ENCODE data around the gene FAM200C. TPM values are rescaled to one million over a fixed set of nuclear protein-coding genes. Genes with fewer than 3 reads are reported as not detected.

The FAM200C gene
- total and polyA plus RNA-seq, 2 of the 13 experiments (the other 11 are each of a cell fraction or from before 2014, with no cell fraction given): 3.2 to 4.7 TPM

DNA sequence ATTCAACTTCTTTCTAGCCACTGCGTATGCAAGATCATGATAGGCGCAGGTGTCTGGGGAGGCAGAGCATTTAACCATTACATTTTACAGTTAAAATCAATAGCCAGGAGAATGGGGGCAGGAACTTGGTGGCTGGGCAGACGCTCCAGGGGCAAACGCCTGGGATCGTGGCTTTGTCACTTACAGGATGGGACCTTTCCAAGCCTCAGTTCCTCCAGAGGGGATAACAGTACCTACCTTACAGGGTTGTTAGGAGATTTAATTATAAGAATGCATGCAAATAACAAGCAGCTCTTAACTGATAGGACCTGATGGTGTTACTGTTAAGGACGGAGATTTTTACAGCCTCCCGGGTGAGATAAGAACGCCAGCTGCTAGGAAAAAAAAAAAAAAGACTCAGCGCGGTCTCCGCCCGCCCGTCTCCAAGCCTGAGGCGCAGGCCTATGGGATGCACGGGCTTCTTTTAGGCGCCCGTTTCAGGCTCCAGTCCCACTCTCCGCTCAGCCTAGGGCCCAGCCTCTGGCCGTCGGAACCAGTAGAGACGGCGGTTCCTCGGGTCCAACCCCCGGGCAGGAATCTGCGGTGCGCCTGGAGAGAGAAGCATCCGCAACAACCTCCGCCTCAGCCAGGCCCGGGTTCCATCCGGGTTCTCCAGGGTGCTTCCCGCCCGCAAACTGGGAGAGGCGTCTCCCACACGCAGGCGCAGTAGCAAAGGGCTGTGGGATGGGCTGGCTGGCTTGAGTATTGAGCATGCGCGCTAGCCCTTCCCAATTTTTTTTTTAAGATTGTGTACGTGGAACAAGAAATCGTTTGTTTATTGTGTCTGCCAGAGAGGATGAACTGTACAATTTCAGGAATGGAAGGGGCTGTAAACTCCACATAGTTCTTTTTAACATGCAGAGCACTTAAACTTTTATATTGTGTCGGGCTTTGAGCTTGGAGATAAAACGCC lies at the start of gene FAM200C (continued):
- TF ChIP-seq ZNF547 (CRISPR knock-in tag; IDR thresholded peaks at IDR 0.05) (0 out of 2 replicates have a peak, but pooled peaks have one; percentile 79), HMGA1 (CRISPR knock-in tag; conservative IDR thresholded peaks at IDR 0.05) (no peak), ZFP36 (IDR thresholded peaks at IDR 0.05; ENCODE audit: borderline replicate concordance, low read depth, low read length, partially characterized antibody) (no peak), ZNF121 (CRISPR knock-in tag; IDR thresholded peaks at IDR 0.05) (no peak), HDAC6 (IDR thresholded peaks at IDR 0.05; ENCODE audit: low read depth, low read length) (no peak), SOX13 (IDR thresholded peaks at IDR 0.05) (no peak), SOX13 (CRISPR knock-in tag; conservative IDR thresholded peaks at IDR 0.05 in 1 of 2, IDR thresholded peaks at IDR 0.05 in 1 of 2) (no peak), TBX2 (CRISPR knock-in tag; IDR thresholded peaks at IDR 0.05; ENCODE audit: borderline replicate concordance) (peak; percentile 60; the same call in 1 of the 2 replicates), ZNF530 (CRISPR knock-in tag; IDR thresholded peaks at IDR 0.05; ENCODE audit: low read depth) (no peak), ZNF788 (CRISPR knock-in tag; IDR thresholded peaks at IDR 0.05; ENCODE audit: borderline replicate concordance) (peak; percentile 68; the same call in 1 of the 2 replicates), RNF2 (conservative IDR thresholded peaks at IDR 0.05; ENCODE audit: low read depth) (peak; percentile 47; the same call in 1 of the 2 replicates), ZNF501 (CRISPR knock-in tag; IDR thresholded peaks at IDR 0.05) (peak; percentile 82), ZNF563 (CRISPR knock-in tag; IDR thresholded peaks at IDR 0.05) (peak; percentile 79; the same call in 1 of the 2 replicates), SMAD3 (CRISPR knock-in tag; IDR thresholded peaks at IDR 0.05) (peak; percentile 33; the same call in 1 of the 2 replicates), ZNF468 (CRISPR knock-in tag; IDR thresholded peaks at IDR 0.05) (0 out of 2 replicates have a peak, but pooled peaks have one; percentile 42)
- TF ChIP-seq, protein P1, sequence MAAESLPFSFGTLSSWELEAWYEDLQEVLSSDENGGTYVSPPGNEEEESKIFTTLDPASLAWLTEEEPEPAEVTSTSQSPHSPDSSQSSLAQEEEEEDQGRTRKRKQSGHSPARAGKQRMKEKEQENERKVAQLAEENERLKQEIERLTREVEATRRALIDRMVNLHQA (CRISPR knock-in tag; IDR thresholded peaks at IDR 0.05): no peak
- TF ChIP-seq, protein P2, sequence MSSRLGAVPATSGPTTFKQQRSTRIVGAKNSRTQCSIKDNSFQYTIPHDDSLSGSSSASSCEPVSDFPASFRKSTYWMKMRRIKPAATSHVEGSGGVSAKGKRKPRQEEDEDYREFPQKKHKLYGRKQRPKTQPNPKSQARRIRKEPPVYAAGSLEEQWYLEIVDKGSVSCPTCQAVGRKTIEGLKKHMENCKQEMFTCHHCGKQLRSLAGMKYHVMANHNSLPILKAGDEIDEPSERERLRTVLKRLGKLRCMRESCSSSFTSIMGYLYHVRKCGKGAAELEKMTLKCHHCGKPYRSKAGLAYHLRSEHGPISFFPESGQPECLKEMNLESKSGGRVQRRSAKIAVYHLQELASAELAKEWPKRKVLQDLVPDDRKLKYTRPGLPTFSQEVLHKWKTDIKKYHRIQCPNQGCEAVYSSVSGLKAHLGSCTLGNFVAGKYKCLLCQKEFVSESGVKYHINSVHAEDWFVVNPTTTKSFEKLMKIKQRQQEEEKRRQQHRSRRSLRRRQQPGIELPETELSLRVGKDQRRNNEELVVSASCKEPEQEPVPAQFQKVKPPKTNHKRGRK (CRISPR knock-in tag; IDR thresholded peaks at IDR 0.05): no peak
- TF ChIP-seq, protein P3, sequence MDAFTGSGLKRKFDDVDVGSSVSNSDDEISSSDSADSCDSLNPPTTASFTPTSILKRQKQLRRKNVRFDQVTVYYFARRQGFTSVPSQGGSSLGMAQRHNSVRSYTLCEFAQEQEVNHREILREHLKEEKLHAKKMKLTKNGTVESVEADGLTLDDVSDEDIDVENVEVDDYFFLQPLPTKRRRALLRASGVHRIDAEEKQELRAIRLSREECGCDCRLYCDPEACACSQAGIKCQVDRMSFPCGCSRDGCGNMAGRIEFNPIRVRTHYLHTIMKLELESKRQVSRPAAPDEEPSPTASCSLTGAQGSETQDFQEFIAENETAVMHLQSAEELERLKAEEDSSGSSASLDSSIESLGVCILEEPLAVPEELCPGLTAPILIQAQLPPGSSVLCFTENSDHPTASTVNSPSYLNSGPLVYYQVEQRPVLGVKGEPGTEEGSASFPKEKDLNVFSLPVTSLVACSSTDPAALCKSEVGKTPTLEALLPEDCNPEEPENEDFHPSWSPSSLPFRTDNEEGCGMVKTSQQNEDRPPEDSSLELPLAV (CRISPR knock-in tag; conservative IDR thresholded peaks at IDR 0.05; ENCODE audit: low read depth): no peak
- TF ChIP-seq, protein P4, sequence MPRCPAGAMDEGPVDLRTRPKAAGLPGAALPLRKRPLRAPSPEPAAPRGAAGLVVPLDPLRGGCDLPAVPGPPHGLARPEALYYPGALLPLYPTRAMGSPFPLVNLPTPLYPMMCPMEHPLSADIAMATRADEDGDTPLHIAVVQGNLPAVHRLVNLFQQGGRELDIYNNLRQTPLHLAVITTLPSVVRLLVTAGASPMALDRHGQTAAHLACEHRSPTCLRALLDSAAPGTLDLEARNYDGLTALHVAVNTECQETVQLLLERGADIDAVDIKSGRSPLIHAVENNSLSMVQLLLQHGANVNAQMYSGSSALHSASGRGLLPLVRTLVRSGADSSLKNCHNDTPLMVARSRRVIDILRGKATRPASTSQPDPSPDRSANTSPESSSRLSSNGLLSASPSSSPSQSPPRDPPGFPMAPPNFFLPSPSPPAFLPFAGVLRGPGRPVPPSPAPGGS (CRISPR knock-in tag; IDR thresholded peaks at IDR 0.05): peak; percentile 78; the same call in 1 of the 2 replicates
- TF ChIP-seq, protein P5, sequence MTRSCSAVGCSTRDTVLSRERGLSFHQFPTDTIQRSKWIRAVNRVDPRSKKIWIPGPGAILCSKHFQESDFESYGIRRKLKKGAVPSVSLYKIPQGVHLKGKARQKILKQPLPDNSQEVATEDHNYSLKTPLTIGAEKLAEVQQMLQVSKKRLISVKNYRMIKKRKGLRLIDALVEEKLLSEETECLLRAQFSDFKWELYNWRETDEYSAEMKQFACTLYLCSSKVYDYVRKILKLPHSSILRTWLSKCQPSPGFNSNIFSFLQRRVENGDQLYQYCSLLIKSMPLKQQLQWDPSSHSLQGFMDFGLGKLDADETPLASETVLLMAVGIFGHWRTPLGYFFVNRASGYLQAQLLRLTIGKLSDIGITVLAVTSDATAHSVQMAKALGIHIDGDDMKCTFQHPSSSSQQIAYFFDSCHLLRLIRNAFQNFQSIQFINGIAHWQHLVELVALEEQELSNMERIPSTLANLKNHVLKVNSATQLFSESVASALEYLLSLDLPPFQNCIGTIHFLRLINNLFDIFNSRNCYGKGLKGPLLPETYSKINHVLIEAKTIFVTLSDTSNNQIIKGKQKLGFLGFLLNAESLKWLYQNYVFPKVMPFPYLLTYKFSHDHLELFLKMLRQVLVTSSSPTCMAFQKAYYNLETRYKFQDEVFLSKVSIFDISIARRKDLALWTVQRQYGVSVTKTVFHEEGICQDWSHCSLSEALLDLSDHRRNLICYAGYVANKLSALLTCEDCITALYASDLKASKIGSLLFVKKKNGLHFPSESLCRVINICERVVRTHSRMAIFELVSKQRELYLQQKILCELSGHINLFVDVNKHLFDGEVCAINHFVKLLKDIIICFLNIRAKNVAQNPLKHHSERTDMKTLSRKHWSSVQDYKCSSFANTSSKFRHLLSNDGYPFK (CRISPR knock-in tag; IDR thresholded peaks at IDR 0.05; ENCODE audit: borderline replicate concordance): 0 out of 2 replicates have a peak, but pooled peaks have one; percentile 35

All from HepG2 (cell line).